ENCODE results near the gene NCOA7. TPM values are rescaled to one million over a fixed set of nuclear protein-coding genes. Genes with fewer than 3 reads are reported as not detected.
A peak's percentile ranks its signal among the peaks of the same experiment; 100 is the strongest.

Gene NCOA7
- total RNA-seq, 1 experiment from 2014 or later = 51.0 TPM

GRCh38 chr6:125867483-125867942 is 76.8 kb downstream of the NCOA7 start:
- H3K4me1 ChIP-seq (replicated peaks; ENCODE audit: insufficient read depth) = peaks cover 69% of the 10 kb centered on the region
- H3F3A ChIP-seq (ENCODE audit: insufficient read depth, low read depth) = peaks cover 29% of the 10 kb centered on the region
- intact Hi-C loops (cut with micrococcal nuclease; ENCODE audit: unreplicated experiment) = no loop called here
- no peaks in the 10 kb centered on the region for H3K9me2 ChIP-seq (ENCODE audit: insufficient read depth)
- TF ChIP-seq CTCF (conservative IDR thresholded peaks at IDR 0.05) = no peak
- no peak for TF ChIP-seq EZH2 (IDR thresholded peaks at IDR 0.05; ENCODE audit: low read depth)
- peak overlapping the region; percentile 18; the same call in 1 of the 2 replicates for H3K4me3 ChIP-seq
- CTCF ChIA-PET = interaction anchor here (0.9 kb wide), 1 partner anchor 89 kb away, joined by 5 read pairs; the partner anchor contains the start of gene HINT3
- BruUV-seq (replicated peaks) = no TSS peak
- H3K9me3 ChIP-seq (ENCODE audit: insufficient read depth, low read depth) = no peaks in the 10 kb centered on the region; the same call in 1 of the 2 replicates
- H3K79me2 ChIP-seq (ENCODE audit: low read depth) = peaks cover 13% of the 10 kb centered on the region
- H3K4me2 ChIP-seq = peak overlapping the region; percentile 54
- POLR2A ChIA-PET (ENCODE audit: unreplicated experiment) = interaction anchor here (0.6 to 0.7 kb wide), 2 partner anchors 80 to 854 kb away, joined by 6 to 8 read pairs; no protein-coding TSS in a partner anchor
- H3K27me3 ChIP-seq (ENCODE audit: insufficient read depth, low read depth) = no peaks in the 10 kb centered on the region
- peak overlapping the region; percentile 54 for H3K27ac ChIP-seq
- peak; percentile 94 to 100 for DNase-seq
- H2AFZ ChIP-seq = no peak overlapping the region
- no peaks in the 10 kb centered on the region for H4K20me1 ChIP-seq (ENCODE audit: insufficient read depth)
- H3K36me3 ChIP-seq (ENCODE audit: low read depth) = no peaks in the 10 kb centered on the region

- Histone ChIP-seq H3F3A (ENCODE audit: insufficient read depth, low read depth) (peaks cover 33% of the 10 kb centered on the region), H3K4me2 (peak overlapping the region; percentile 54), H3K36me3 (ENCODE audit: low read depth) (no peaks in the 10 kb centered on the region), H2AFZ (no peak overlapping the region), H3K4me1 (replicated peaks; ENCODE audit: insufficient read depth) (peaks cover 69% of the 10 kb centered on the region), H3K9me2 (ENCODE audit: insufficient read depth) (no peaks in the 10 kb centered on the region), H3K79me2 (ENCODE audit: low read depth) (peaks cover 13% of the 10 kb centered on the region), H3K27ac (peak overlapping the region; percentile 37), H3K27me3 (ENCODE audit: insufficient read depth, low read depth) (no peaks in the 10 kb centered on the region), H3K4me3 (peak overlapping the region; percentile 18; the same call in 1 of the 2 replicates), H4K20me1 (ENCODE audit: insufficient read depth) (no peaks in the 10 kb centered on the region), H3K9me3 (ENCODE audit: insufficient read depth, low read depth) (no peaks in the 10 kb centered on the region; the same call in 1 of the 2 replicates)
- no peak for TF ChIP-seq EZH2 (IDR thresholded peaks at IDR 0.05; ENCODE audit: low read depth)
- TF ChIP-seq CTCF (conservative IDR thresholded peaks at IDR 0.05) = no peak
- POLR2A ChIA-PET (ENCODE audit: unreplicated experiment) = interaction anchor here (0.7 to 0.8 kb wide), 2 partner anchors 78 to 854 kb away, joined by 5 to 8 read pairs; partner anchors contain the start of gene NCOA7
- CTCF ChIA-PET = interaction anchor here (0.9 kb wide), 1 partner anchor 88 kb away, joined by 5 read pairs; the partner anchor contains the start of gene HINT3
- BruUV-seq (replicated peaks) = no TSS peak
- intact Hi-C loops (cut with micrococcal nuclease; ENCODE audit: unreplicated experiment) = no loop called here
- no peak for DNase-seq
These were observed 77.5 kb downstream of the NCOA7 start for GRCh38 chr6:125868252-125868651.

GRCh38 chr6:125868678-125869395 is 78.1 kb downstream of the NCOA7 start:
- Histone ChIP-seq H3K27me3 (ENCODE audit: insufficient read depth, low read depth) (no peaks in the 10 kb centered on the region), H3K27ac (no peak overlapping the region), H3F3A (ENCODE audit: insufficient read depth, low read depth) (peaks cover 33% of the 10 kb centered on the region), H3K4me2 (no peak overlapping the region), H3K9me3 (ENCODE audit: insufficient read depth, low read depth) (no peaks in the 10 kb centered on the region; the same call in 1 of the 2 replicates), H2AFZ (no peak overlapping the region), H3K4me1 (replicated peaks; ENCODE audit: insufficient read depth) (peaks cover 70% of the 10 kb centered on the region), H4K20me1 (ENCODE audit: insufficient read depth) (no peaks in the 10 kb centered on the region), H3K4me3 (no peak overlapping the region), H3K9me2 (ENCODE audit: insufficient read depth) (no peaks in the 10 kb centered on the region), H3K36me3 (ENCODE audit: low read depth) (no peaks in the 10 kb centered on the region), H3K79me2 (ENCODE audit: low read depth) (peaks cover 13% of the 10 kb centered on the region)
- ChIA-PET CTCF (no interaction called here), POLR2A (ENCODE audit: unreplicated experiment) (interaction anchor here (0.8 kb wide), 1 partner anchor 78 kb away, joined by 5 read pairs; the partner anchor contains the start of gene NCOA7)
- no peak for DNase-seq
- intact Hi-C loops (cut with micrococcal nuclease; ENCODE audit: unreplicated experiment) = no loop called here
- TF ChIP-seq EZH2 (IDR thresholded peaks at IDR 0.05; ENCODE audit: low read depth) = no peak
- no peak for TF ChIP-seq CTCF (conservative IDR thresholded peaks at IDR 0.05)
- BruUV-seq (replicated peaks) = no TSS peak

Measured in PC-9 (cell line).